HepG2 (cell line): ENCODE measurements around the gene IL1RAPL2. TPM values are rescaled to one million over a fixed set of nuclear protein-coding genes. Genes with fewer than 3 reads are reported as not detected.

Experiments used
- ATAC-seq: fragments of 200-7000 bp; cut with Tn5 transposase; 3 replicates; pipeline ENCODE4 v1.9.1; 2020; ENCODE audit warnings: mild to moderate bottlenecking, moderate library complexity
- BruUV-seq: library from RNA; stranded (reverse); fragments of 400-500 nt; replicated peaks from 2 replicates; lab custom pipeline; 2021; lab: Mats Ljungman, UMichigan
- CTCF ChIA-PET: fragments of 300-600 bp; formaldehyde crosslinking; extraction: SDS; loops from one replicate; lab custom pipeline; 2021; ENCODE audit warnings: low total read pairs, inconsistent platforms, low intra/inter-chr PET ratio; lab: Yijun Ruan, JAX
- POLR2A ChIA-PET: fragments of 350-600 bp; sonication (Branson Sonifier 250); formaldehyde crosslinking; loops from one replicate; lab custom pipeline; 2020; ENCODE audit warnings: antibody characterized with exemption, inconsistent platforms; lab: Yijun Ruan, JAX
- DNase-seq: peaks from one replicate; pipeline ENCODE4 v3.0.0-alpha.2; 2015; ENCODE audit warnings: low spot score
- FAIRE-seq: peaks from 3 replicates; lab custom pipeline; 2011; peaks lifted over from hg19 to GRCh38; lab: Jason Lieb, UNC
- H2AFZ ChIP-seq: one replicate; pipeline ENCODE4 v1.6.1; 2011; ENCODE audit warnings: low read length, inconsistent platforms
- H3K27ac ChIP-seq: fragments of 300-600 bp; 3 replicates; pipeline ENCODE4 v1.8.0; 2011; ENCODE audit warnings: mixed run types, mild to moderate bottlenecking, mixed read lengths, low read length, inconsistent platforms; ENCODE audit not compliant: insufficient read depth; ENCODE audit errors: extremely low read length
- H3K27me3 ChIP-seq, 2 experiments: fragments of 200-600 bp in 1 of 2; 2 replicates in 1 of 2; 3 replicates in 1 of 2; pipeline versions ENCODE4 v1.6.0 to v1.8.0; 2011; ENCODE audit warnings: low read length in 2 of 2, mild to moderate bottlenecking in 2 of 2, moderate library complexity in 2 of 2, inconsistent platforms in 1 of 2; ENCODE audit not compliant: insufficient read depth in 2 of 2, control insufficient read depth in 1 of 2
- H3K36me3 ChIP-seq, 2 experiments: fragments of 200-600 bp in 1 of 2; replicated peaks in 1 of 2; 2 replicates in 1 of 2; 3 replicates in 1 of 2; pipeline versions ENCODE4 v1.5.1 to v1.8.0; 2011; ENCODE audit warnings: low read length in 2 of 2, inconsistent platforms in 1 of 2; ENCODE audit not compliant: insufficient read depth in 2 of 2, control insufficient read depth in 1 of 2
- H3K4me1 ChIP-seq: 2 replicates; pipeline ENCODE4 v1.5.1; 2012; ENCODE audit warnings: low read length, inconsistent platforms; ENCODE audit not compliant: insufficient read depth
- H3K4me2 ChIP-seq: 2 replicates; pipeline ENCODE4 v1.6.0; 2011; ENCODE audit warnings: low read depth, low read length, inconsistent platforms
- H3K4me3 ChIP-seq, 3 experiments: fragments of 200-600 bp in 1 of 3; sonication (generic), shearing (Covaris generic) in 1 of 3; replicated peaks in 1 of 3; 2 replicates each; pipeline ENCODE4 v1.5.1; 2011 to 2016; ENCODE audit warnings: low read length in 3 of 3, inconsistent platforms in 2 of 3, low read depth in 2 of 3, mild to moderate bottlenecking in 2 of 3, control low read depth in 1 of 3, mixed read lengths in 1 of 3; ENCODE audit not compliant: insufficient read depth in 1 of 3
- H3K79me2 ChIP-seq: one replicate; pipeline ENCODE4 v1.6.1; 2011; ENCODE audit warnings: low read length, inconsistent platforms; ENCODE audit not compliant: insufficient read depth
- H3K9ac ChIP-seq: 2 replicates; pipeline ENCODE4 v1.6.0; 2011; ENCODE audit warnings: mild to moderate bottlenecking, low read depth, low read length, inconsistent platforms; ENCODE audit not compliant: insufficient read depth
- H3K9me3 ChIP-seq: 2 replicates; pipeline ENCODE4 v1.5.1; 2012; ENCODE audit warnings: mild to moderate bottlenecking, low read length
- H4K20me1 ChIP-seq: 2 replicates; pipeline ENCODE4 v1.6.0; 2011; ENCODE audit warnings: inconsistent platforms, mild to moderate bottlenecking, low read length, moderate library complexity; ENCODE audit not compliant: insufficient read depth
- CENPX ChIP-seq: sonication (generic); formaldehyde crosslinking; IDR thresholded peaks from 2 replicates; pipeline ENCODE4 v1.9.0; 2021; ENCODE audit warnings: mild to moderate bottlenecking, missing genetic modification reagents, moderate library complexity
- DNMT1 ChIP-seq: sonication (generic); formaldehyde crosslinking; IDR thresholded peaks from 2 replicates; pipeline ENCODE4 v1.5.1; 2020; ENCODE audit warnings: mild to moderate bottlenecking, missing genetic modification reagents
- E2F5 ChIP-seq: sonication (generic); formaldehyde crosslinking; conservative IDR thresholded peaks from 2 replicates; pipeline ENCODE4 v1.4.0; 2020; ENCODE audit warnings: missing genetic modification reagents
- FOXK2 ChIP-seq: fragments of 450-650 bp; IDR thresholded peaks from 2 replicates; pipeline ENCODE4 v1.6.1; 2016
- GZF1 ChIP-seq: sonication (generic); formaldehyde crosslinking; IDR thresholded peaks from 2 replicates; pipeline ENCODE4 v1.5.1; 2020; ENCODE audit warnings: mild to moderate bottlenecking, missing genetic modification reagents
- RCOR2 ChIP-seq: IDR thresholded peaks from 2 replicates; pipeline ENCODE4 v1.6.1; 2016; ENCODE audit warnings: missing biosample characterization, missing genetic modification reagents
- SYNCRIP ChIP-seq: fragments of 200-400 bp; formaldehyde crosslinking; IDR thresholded peaks from 2 replicates; pipeline ENCODE4 v1.6.1; 2018; ENCODE audit warnings: mild to moderate bottlenecking, low read depth, low read length; ENCODE audit not compliant: insufficient read depth
- ZBTB1 ChIP-seq: sonication (generic); formaldehyde crosslinking; IDR thresholded peaks from 2 replicates; pipeline ENCODE4 v1.4.0; 2020; ENCODE audit warnings: missing genetic modification reagents, borderline replicate concordance
- ZNF234 ChIP-seq: sonication (generic); formaldehyde crosslinking; conservative IDR thresholded peaks from 2 replicates; pipeline ENCODE4 v1.5.1; 2020; ENCODE audit warnings: mild to moderate bottlenecking, missing genetic modification reagents
- ZNF431 ChIP-seq: sonication (generic); formaldehyde crosslinking; IDR thresholded peaks from 2 replicates; pipeline ENCODE4 v1.9.0; 2022; ENCODE audit warnings: missing genetic modification reagents, low read depth, mild to moderate bottlenecking, borderline replicate concordance
- ZNF580 ChIP-seq: IDR thresholded peaks from 2 replicates; pipeline ENCODE4 v1.6.1; 2016; ENCODE audit warnings: low read depth, borderline replicate concordance
- ZNF776 ChIP-seq: sonication (generic); formaldehyde crosslinking; IDR thresholded peaks from 2 replicates; pipeline ENCODE4 v1.4.0; 2020; ENCODE audit warnings: mild to moderate bottlenecking, missing genetic modification reagents
- WGBS: methylation state at CpG from one replicate; pipeline ENCODE4 v1.1.6; 2017; ENCODE audit warnings: low lambda C conversion rate; 5-methylcytosine and 5-hydroxymethylcytosine counted together
- in situ Hi-C: cut with HindIII; loops from 2 replicates; pipeline ENCODE4 v1.10.0; 2017; ENCODE audit warnings: low pct_unique_long_range_greater_than_20kb; ENCODE audit not compliant: extremely low pct_ligation_motif_present
- intact Hi-C: fragments of 100-400 bp; cut with micrococcal nuclease; formaldehyde crosslinking; loops from one replicate; pipeline ENCODE4 v1.10.0; 2022; ENCODE audit not compliant: unreplicated experiment
- polyA plus RNA-seq, 8 experiments: library from polyadenylated mRNA; depleted of rRNA in 3 of 8; stranded (reverse) in 7 of 8; unstranded in 1 of 8; fragments of >200 nt; fragmentation: Illumina TruSeq in 4 of 8; extraction: Trizol in 4 of 8; gene quantifications; 2 replicates each; pipeline versions ENCODE4 v1.2.1 to v1.2.3, GENCODE V29; 2011 to 2016; ENCODE audit warnings: low read depth in 4 of 8, missing spikeins in 1 of 8, mixed read lengths in 1 of 8; ENCODE audit not compliant: insufficient read depth in 1 of 8
- total RNA-seq, 5 experiments: library from RNA; depleted of rRNA; stranded (reverse); fragments of >200 nt; fragmentation: Illumina TruSeq; extraction: Trizol; gene quantifications; 2 replicates each; pipeline ENCODE4 v1.2.3, GENCODE V29; 2016; ENCODE audit warnings: low read depth in 1 of 5

IL1RAPL2 gene
- total and polyA plus RNA-seq, 2 of the 13 experiments (the other 11 are each of a cell fraction or from before 2014, with no cell fraction given) = not detected

GRCh38 chrX:105745863-105746262 is 1179.9 kb downstream of the IL1RAPL2 start:
- no peaks in the 10 kb centered on the region for H3K27me3 ChIP-seq
- TF ChIP-seq ZNF431 (CRISPR knock-in tag) = no peak
- TF ChIP-seq DNMT1 = no peak
- no peak for TF ChIP-seq ZNF580 (CRISPR knock-in tag)
- no peak for TF ChIP-seq SYNCRIP
- TF ChIP-seq E2F5 (CRISPR knock-in tag) = no peak
- TF ChIP-seq CENPX (CRISPR knock-in tag) = no peak
- TF ChIP-seq FOXK2 = no peak
- no peak for TF ChIP-seq GZF1 (CRISPR knock-in tag)
- no peak for TF ChIP-seq RCOR2 (CRISPR knock-in tag)
- TF ChIP-seq ZBTB1 = no peak
- TF ChIP-seq ZNF776 (CRISPR knock-in tag) = no peak
- no peak for TF ChIP-seq ZNF234 (CRISPR knock-in tag)
- DNase-seq (no peak), FAIRE-seq (no peak), ATAC-seq (no peak)
- H3K36me3 ChIP-seq = no peaks in the 10 kb centered on the region
- H3K27ac ChIP-seq = no peak overlapping the region
- no peaks in the 10 kb centered on the region for H3K9me3 ChIP-seq
- H3K9ac ChIP-seq = no peak overlapping the region
- in situ Hi-C loops (no loop called here), intact Hi-C loops (no loop called here)
- no peaks in the 10 kb centered on the region for H4K20me1 ChIP-seq
- no peaks in the 10 kb centered on the region for H3K4me1 ChIP-seq
- BruUV-seq = no TSS peak
- no peak overlapping the region for H2AFZ ChIP-seq
- H3K4me3 ChIP-seq = no peak overlapping the region
- no peaks in the 10 kb centered on the region for H3K79me2 ChIP-seq
- H3K4me2 ChIP-seq = no peak overlapping the region
- POLR2A ChIA-PET = no interaction called here
- WGBS = no CpG with 5 or more reads among the region's 2 CpGs
- CTCF ChIA-PET = no interaction called here
